Activated CD8-positive, alpha-beta memory T cell treated with anti-CD3 and anti-CD28 coated beads for 36 hours (primary cell): Measurements from ENCODE around the gene BTBD3. TPM values are rescaled to one million over a fixed set of nuclear protein-coding genes. Genes with fewer than 3 reads are reported as not detected.

Experiments used
- CTCF ChIA-PET: fragments of 350-600 bp; sonication (Branson Sonifier 250); formaldehyde crosslinking; loops from one replicate; lab custom pipeline; 2021; ENCODE audit warnings: antibody characterized with exemption; lab: Charles Lee
- POLR2A ChIA-PET: fragments of 350-600 bp; sonication (Branson Sonifier 250); formaldehyde crosslinking; loops from one replicate; lab custom pipeline; 2021; ENCODE audit warnings: antibody characterized with exemption; lab: Charles Lee
- total RNA-seq, 2 experiments: library from RNA; stranded (reverse); gene quantifications; one replicate each; pipeline ENCODE4 v1.2.3, GENCODE V29; 2021

BTBD3 gene
- 1 to 10 TPM; 1.4 TPM for total RNA-seq

- ChIA-PET POLR2A (no interaction called here), CTCF (no interaction called here)
Measured at GRCh38 chr20:11917663-11918062, at the start of gene BTBD3. BTBD3 (plus strand) TSS chr20:11917893; CDS start chr20:11918276, 383 bp downstream.

- CTCF ChIA-PET = no interaction called here
- POLR2A ChIA-PET = no interaction called here
Measured at GRCh38 chr20:11869641-11870040, 48.1 kb upstream of the BTBD3 start.

DNA sequence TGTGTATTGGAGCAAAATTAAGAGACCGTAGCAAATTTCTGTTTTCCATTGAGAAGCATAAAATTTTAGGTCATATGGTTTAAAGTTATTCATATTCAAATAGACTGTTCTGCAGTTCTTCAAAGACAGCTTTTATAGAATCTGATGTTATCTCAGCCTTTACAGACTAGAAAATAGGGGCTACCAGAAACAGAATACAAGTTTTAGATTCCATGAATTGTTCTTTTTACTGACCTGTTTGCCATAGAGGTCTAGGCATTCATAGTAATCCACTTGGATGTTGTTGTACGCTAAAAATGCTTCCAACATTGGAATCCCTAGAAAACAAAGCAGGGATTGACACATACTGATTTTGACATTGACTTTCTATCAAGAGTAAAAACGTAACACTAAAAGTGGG lies 47.3 kb upstream of the BTBD3 start:
- CTCF ChIA-PET = no interaction called here
- POLR2A ChIA-PET = no interaction called here

- POLR2A ChIA-PET = no interaction called here
- CTCF ChIA-PET = no interaction called here
Measured at GRCh38 chr20:11876555-11876954, 41.1 kb upstream of the BTBD3 start.

DNA sequence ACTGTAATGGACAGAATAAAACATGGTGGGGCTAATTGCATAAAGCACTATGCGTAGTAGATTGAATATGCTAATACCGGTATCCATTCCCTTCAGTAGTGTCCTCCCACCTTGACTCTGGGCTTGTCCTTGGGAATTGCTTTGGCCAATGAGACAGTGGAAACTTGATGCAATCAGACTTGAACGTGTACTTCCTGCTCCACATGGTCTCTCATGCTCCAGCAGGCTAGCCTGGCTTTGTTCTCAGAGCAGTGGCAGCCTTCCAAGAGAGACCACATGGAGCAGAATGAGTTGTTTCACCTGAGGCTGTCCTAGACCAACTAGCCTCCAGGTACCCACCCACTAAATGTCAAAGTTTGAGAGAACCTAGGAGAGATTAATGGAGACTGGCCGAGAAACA lies 37.0 kb upstream of the BTBD3 start:
- CTCF ChIA-PET = no interaction called here
- POLR2A ChIA-PET = no interaction called here

DNA sequence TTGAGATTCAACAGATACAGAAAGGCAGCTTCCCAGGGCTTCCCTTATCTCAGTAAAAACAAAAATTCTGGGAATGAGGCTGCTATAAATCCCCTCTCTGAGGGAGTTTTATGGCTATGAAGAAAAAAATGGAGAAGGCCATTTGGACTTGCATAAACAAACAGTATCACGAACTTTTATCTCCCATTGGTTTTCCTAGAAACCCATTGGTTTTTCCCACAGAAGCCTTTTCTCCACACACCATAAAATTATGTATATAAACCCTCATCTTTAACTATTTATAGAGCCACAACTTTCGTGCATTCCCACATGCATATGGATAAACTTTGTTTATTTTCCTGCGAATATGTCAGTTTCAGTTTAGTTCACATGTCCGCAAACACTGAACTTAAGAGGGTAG lies 36.2 kb upstream of the BTBD3 start:
- ChIA-PET POLR2A (no interaction called here), CTCF (no interaction called here)

GRCh38 chr20:11882651-11883050 lies 35.0 kb upstream of the BTBD3 start:
- POLR2A ChIA-PET = no interaction called here

GRCh38 chr20:11888648-11889047 lies 29.0 kb upstream of the BTBD3 start:
- CTCF ChIA-PET = no interaction called here

More at GRCh38 chr20:11882651-11883050, 35.0 kb upstream of the BTBD3 start:
- CTCF ChIA-PET = no interaction called here

DNA sequence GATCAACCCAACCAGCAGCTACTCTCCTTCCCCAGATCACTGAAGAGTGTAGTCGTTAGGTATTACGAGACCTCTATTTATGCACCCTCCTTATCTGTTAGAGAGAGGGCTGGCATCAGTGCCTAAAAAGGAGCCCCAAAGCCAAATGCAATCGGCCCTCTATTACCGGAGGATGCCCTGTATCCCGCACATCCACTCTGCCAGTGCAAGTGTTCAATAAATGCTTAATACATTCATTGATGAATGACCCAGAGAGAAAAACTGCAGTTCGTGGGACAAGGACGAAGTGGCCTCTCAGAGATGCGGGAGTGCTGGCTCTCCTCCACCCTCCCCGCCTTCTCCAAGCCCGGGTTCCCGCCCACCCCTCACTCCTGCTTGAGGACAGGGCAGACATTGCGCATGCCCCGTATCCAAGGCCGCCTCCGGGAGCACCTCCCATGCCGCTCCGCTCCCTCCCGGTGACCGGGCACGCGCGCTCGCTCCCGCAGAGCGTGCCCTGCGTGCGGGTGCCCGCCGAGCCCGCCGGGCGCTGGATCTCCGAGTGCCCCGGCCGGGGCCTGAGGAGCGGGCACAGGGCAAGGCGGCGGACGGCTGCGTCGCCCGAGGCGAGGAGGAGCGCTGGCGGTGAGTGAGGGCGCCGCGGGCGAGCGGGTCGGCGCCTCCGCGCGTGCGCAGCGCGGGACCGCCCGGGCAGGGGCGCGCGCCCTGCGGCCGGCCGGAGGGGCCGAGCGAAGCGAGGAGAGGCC lies 27.2 kb upstream of the BTBD3 start:
- ChIA-PET CTCF (no interaction called here), POLR2A (no interaction called here)

More at GRCh38 chr20:11888648-11889047, 29.0 kb upstream of the BTBD3 start:
- POLR2A ChIA-PET = no interaction called here

DNA sequence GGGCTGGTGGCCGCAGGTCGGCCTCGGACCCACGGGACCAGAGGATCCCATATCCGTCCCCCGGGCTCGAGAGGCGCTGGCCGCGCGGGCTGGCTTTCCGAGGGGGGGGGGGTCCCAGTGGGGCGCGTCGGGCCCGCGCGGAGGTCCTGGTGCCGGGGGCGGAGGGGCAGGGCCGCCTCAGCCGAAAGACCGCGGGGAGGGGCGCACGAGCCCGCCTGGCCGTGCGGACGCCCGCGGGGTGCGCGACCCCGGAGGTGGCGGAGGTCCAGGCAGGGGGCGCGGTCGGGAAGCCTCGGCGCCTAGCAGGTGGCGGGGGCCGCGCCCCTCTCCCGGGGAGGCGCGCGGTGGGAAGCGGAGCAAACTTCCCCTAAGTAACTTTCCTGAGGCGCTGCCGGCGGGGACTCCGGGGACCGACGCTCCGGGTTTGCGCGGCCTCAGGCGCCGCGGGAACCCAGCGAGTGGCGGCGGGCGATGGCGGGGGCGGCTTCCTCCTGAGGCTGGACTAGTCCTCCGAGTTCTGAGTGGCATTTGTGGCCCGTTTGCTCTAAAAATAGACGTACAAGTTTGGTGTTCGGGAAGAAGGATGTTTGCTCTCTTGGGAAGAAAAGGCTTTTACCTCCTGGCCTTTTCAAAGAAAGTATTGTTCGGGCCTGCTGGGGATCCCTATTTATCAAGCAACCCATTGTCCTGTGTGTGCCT lies 26.5 kb upstream of the BTBD3 start:
- ChIA-PET POLR2A (no interaction called here), CTCF (no interaction called here)

DNA sequence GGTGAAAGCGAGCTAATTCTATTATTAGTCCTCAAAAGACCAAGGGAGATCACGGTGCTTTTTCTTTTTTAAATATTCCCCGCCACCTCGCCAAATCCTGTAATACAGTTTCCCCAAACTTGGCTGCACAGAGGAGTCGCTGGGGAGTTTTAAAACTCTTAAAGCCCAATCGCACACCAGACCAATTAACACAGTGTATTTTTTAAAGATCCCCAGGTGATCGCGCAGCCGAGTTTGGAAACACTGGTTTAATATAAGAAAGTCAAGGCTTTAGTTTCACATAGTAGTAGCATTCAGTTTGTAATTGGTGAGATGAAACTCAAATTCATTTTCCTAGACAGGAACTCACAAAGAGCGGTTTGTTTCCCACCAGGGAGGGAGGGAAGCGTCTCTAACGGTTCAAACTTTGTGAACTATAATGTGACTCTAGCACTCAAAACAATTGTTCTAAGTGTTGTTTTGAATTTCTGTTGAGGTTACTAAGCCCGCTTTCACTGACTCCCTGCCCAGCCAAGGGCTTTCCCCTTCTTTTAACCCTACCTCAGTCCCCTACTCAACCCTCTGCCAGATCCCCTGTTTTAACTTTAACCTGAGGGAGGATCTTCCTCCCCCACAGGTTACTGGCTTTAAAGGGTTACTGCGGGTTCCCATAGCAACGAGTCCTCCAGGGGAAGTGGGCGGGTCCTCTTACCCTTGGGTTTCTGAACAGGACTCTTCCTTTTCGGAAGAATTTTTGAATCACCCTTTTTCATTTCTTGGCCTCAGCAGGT lies 25.7 kb upstream of the BTBD3 start:
- CTCF ChIA-PET = no interaction called here

GRCh38 chr20:11894062-11894461 lies 23.6 kb upstream of the BTBD3 start:
- ChIA-PET CTCF (no interaction called here), POLR2A (no interaction called here)

More for the DNA sequence above, 25.7 kb upstream of the BTBD3 start:
- POLR2A ChIA-PET = no interaction called here

GRCh38 chr20:11895861-11896387 lies 21.8 kb upstream of the BTBD3 start:
- POLR2A ChIA-PET = no interaction called here
- CTCF ChIA-PET = no interaction called here

- ChIA-PET POLR2A (no interaction called here), CTCF (no interaction called here)
Measured at GRCh38 chr20:11901127-11901526, 16.6 kb upstream of the BTBD3 start.

- CTCF ChIA-PET = no interaction called here
- POLR2A ChIA-PET = no interaction called here
Measured at GRCh38 chr20:11902285-11902697, 15.4 kb upstream of the BTBD3 start.

DNA sequence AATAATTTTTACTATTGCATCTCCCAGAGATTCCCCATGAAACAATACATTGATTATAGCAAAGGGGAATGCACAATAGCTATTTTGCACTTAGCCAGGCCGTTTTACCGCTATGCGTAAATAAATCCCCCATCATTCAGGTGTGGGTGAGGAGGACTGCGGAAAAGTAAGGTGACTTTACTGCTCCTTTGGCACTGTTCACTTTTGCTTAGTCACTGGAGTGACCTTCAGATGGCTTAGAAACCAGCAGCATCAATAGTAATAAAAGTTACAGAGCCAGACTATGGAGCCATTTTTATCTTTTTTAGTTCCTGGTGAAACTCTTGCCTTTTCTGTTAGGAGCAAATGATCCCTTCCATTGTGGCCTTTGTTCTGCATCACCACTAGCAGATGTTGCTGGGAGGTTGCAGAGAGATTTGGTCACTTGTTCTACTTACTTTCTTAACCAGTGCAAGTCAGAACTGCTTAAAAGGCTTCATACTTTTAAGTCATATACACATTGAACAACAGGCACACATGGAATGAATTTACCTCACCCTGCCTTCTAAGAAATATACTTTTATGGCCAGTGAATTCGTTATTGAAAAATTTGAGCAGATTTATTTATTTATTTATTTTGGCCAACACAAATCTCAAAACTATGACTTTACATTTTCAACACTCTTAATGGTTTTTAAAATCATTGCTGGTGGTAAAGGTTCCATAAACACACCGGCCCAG lies 12.1 kb upstream of the BTBD3 start:
- ChIA-PET POLR2A (no interaction called here), CTCF (no interaction called here)

- CTCF ChIA-PET = no interaction called here
- POLR2A ChIA-PET = interaction anchor here (0.5 kb wide), 1 partner anchor 30 kb away, joined by 5 read pairs; no protein-coding TSS in a partner anchor
Measured at GRCh38 chr20:11906626-11907480, 10.8 kb upstream of the BTBD3 start.

DNA sequence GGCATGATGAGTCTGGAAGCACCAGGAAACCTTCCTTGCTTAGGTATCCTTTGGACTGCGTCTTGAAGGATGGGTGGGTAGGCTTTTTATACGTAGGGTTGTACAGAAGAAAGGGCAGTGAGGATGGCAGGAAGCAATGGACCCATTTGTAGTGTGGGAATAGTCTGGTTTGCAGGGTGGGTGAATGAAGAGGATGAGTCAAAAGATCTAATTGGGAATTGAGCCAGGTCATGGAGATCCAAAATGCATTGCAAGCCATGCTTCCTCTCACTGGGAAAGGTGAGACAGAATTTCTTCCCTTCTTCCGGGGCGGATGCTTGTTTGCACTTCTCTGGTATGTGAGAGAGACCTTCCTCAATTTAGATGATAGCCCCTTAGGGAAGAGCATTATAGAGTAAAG lies 10.1 kb upstream of the BTBD3 start:
- ChIA-PET CTCF (no interaction called here), POLR2A (interaction anchor here (0.5 kb wide), 1 partner anchor 29 kb away, joined by 5 read pairs; no protein-coding TSS in a partner anchor)
